Natural killer cell (primary cell): ENCODE measurements around the gene THAP7. TPM values are rescaled to one million over a fixed set of nuclear protein-coding genes. Genes with fewer than 3 reads are reported as not detected.

Experiments
- ATAC-seq, 3 donors: fragments of 150-1000 bp in 2 of 3; fragments of 200-7000 bp in 1 of 3; cut with Tn5 transposase; 1 replicate in 1 of 3; 2 replicates in 2 of 3; pipeline ENCODE4 v1.10.0; 2021; ENCODE audit warnings: mild to moderate bottlenecking in 2 of 3, moderate library complexity in 2 of 3
- DNase-seq, 2 donors: peaks; one replicate each; pipeline versions ENCODE4 v3.0.0 to v3.0.0-alpha.2; 2013 to 2021; ENCODE audit warnings: mixed read lengths in 1 of 2
- H3K27ac ChIP-seq: one replicate; pipeline ENCODE4 v1.5.1; 2013; ENCODE audit warnings: mild to moderate bottlenecking, low read length
- H3K27me3 ChIP-seq: one replicate; pipeline ENCODE4 v1.6.1; 2013; ENCODE audit warnings: low read length; ENCODE audit not compliant: control insufficient read depth, insufficient read depth
- H3K36me3 ChIP-seq: one replicate; pipeline ENCODE4 v1.6.1; 2013; ENCODE audit warnings: low read length; ENCODE audit not compliant: control insufficient read depth, insufficient read depth
- H3K4me1 ChIP-seq: one replicate; pipeline ENCODE4 v1.6.1; 2013; ENCODE audit warnings: low read length; ENCODE audit not compliant: control insufficient read depth, insufficient read depth
- H3K4me3 ChIP-seq: one replicate; pipeline ENCODE4 v1.5.1; 2013; ENCODE audit warnings: low read length
- H3K9me3 ChIP-seq: one replicate; pipeline ENCODE4 v1.6.1; 2013; ENCODE audit warnings: low read length; ENCODE audit not compliant: control insufficient read depth, insufficient read depth
- H3K27ac Mint-ChIP-seq, 2 donors: one replicate each; pipeline ENCODE4 v1.8.0; 2022; ENCODE audit warnings: mild to moderate bottlenecking in 2 of 2, mixed read lengths in 2 of 2, moderate library complexity in 1 of 2
- H3K27me3 Mint-ChIP-seq, 2 donors: one replicate each; pipeline ENCODE4 v1.8.0; 2022; ENCODE audit warnings: low read depth in 2 of 2, mixed read lengths in 2 of 2
- H3K36me3 Mint-ChIP-seq: one replicate; pipeline ENCODE4 v1.8.0; 2022; ENCODE audit warnings: mixed read lengths
- H3K4me1 Mint-ChIP-seq, 2 donors: one replicate each; pipeline ENCODE4 v1.8.0; 2022; ENCODE audit warnings: mixed read lengths in 2 of 2
- H3K4me3 Mint-ChIP-seq: one replicate; pipeline ENCODE4 v1.8.0; 2022; ENCODE audit warnings: mild to moderate bottlenecking, moderate library complexity, mixed read lengths
- H3K9me3 Mint-ChIP-seq, 2 donors: one replicate each; pipeline ENCODE4 v1.8.0; 2022; ENCODE audit warnings: mixed read lengths in 2 of 2
- WGBS: methylation state at CpG from one replicate; pipeline ENCODE4 v1.1.7; 2013; ENCODE audit warnings: missing lambda C conversion rate; ENCODE audit not compliant: insufficient coverage; 5-methylcytosine and 5-hydroxymethylcytosine counted together
- intact Hi-C: fragments of 100-400 bp; cut with micrococcal nuclease; formaldehyde crosslinking; loops from one replicate; pipeline ENCODE4 v1.14.2; 2022
- total RNA-seq, 4 donors: library from RNA; stranded (reverse); fragments of 120-200 nt in 1 of 4; gene quantifications; one replicate each; pipeline versions ENCODE4 v1.2.3 to v1.2.4, GENCODE V29; 2013 to 2022
- TF ChIP-seq, protein P1 (sequence below): fragments of 200-600 bp; IDR thresholded peaks from one replicate; pipeline ENCODE4 v1.8.0; 2022; ENCODE audit warnings: antibody characterized with exemption

The THAP7 gene
- total RNA-seq, 3 donors from 2014 or later (not counting 1 experiment from before 2014, with no cell fraction given), result 24.1 to 40.0 (median 26.8) TPM

DNA sequence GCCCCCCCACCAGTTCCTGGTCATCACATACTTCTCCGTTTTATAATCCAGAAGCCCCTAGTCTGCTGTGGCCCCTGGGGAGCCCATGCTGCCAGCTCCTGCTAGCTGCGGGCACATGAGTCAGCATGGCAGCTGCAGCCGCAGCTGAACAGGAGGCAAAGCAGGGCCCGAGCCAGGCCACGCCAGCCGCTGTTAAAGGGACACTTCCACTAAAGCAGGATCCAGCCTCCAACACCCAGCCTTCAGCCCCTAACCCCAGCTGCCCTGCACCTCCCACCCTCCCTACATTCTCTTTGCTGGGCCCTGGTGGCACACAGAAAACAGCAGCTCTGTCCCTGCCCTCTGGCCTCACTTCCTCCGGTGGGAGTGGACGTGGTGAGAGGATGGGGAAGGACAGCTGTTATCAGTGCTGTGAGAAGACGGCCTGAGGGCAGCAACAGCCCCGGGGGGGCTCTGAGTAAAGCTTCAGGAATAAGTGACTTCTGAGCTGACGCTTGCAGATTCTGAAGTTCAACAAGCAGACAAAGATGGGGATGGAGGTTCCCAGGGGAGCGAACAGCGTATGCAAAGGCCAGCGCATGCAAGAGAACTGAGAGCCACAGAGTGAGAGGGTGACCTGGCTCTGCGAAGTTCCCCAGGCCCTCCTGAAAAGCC is 43.1 kb upstream of the THAP7 start:
- no peak overlapping the region for H3K4me3 ChIP-seq
- TF ChIP-seq, protein P1, sequence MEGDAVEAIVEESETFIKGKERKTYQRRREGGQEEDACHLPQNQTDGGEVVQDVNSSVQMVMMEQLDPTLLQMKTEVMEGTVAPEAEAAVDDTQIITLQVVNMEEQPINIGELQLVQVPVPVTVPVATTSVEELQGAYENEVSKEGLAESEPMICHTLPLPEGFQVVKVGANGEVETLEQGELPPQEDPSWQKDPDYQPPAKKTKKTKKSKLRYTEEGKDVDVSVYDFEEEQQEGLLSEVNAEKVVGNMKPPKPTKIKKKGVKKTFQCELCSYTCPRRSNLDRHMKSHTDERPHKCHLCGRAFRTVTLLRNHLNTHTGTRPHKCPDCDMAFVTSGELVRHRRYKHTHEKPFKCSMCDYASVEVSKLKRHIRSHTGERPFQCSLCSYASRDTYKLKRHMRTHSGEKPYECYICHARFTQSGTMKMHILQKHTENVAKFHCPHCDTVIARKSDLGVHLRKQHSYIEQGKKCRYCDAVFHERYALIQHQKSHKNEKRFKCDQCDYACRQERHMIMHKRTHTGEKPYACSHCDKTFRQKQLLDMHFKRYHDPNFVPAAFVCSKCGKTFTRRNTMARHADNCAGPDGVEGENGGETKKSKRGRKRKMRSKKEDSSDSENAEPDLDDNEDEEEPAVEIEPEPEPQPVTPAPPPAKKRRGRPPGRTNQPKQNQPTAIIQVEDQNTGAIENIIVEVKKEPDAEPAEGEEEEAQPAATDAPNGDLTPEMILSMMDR, result no peak
- WGBS, result 14% methylated on average over 15 of the region's 15 CpGs
- Mint-ChIP-seq H3K9me3 (no peaks in the 10 kb centered on the region), H3K4me1 (peaks cover 17 to 33% of the 10 kb centered on the region in 2 donors), H3K27ac (peak overlapping the region; percentile 81 to 94), H3K36me3 (no peaks in the 10 kb centered on the region), H3K4me3 (peak overlapping the region; percentile 78), H3K27me3 (peaks cover 17 to 18% of the 10 kb centered on the region in 2 donors)
- H3K27ac ChIP-seq, result no peak overlapping the region
- ATAC-seq (peak; percentile 11 to 53 (median 30)), DNase-seq (no peak)
- H3K36me3 ChIP-seq, result no peaks in the 10 kb centered on the region
- peaks cover 25% of the 10 kb centered on the region for H3K4me1 ChIP-seq
- H3K27me3 ChIP-seq, result no peaks in the 10 kb centered on the region
- no peaks in the 10 kb centered on the region for H3K9me3 ChIP-seq
- intact Hi-C loops, result loop anchor here (1.0 kb wide), 1 partner anchor 63 kb away; the partner anchor contains the start of gene LZTR1

DNA sequence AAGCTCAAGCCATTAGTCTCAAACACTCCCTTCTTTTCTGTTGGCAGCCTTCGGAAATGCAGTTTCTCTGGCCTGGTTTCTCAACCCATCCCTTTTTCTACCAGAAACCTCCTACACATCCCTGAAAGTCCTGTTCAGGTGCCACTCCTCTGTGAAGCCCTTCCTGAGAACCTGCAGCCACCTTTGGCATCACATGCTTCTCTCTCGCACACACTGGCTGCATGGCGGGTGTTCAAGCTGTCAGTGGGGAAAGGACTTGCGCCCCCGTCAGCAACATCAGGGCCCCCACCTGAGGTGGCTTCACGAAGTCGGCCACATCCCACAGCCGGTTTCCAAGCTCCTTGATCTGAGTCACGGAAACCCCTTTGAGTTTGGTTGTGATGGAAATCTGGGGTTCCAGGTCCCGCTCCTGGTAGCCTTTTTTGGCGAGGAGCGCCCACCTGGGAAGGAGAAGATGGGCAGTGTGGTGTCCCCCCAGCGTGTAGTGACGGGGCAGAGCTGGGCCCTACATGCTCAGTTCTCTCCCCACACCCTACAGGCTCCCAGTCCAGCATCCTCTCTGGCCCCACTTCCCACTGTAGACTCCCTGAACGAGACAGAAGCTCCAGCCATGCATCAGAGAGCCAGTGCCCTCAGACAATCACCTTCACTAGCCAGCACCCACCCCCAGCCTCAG is 42.1 kb upstream of the THAP7 start:
- H3K27ac Mint-ChIP-seq, result peak overlapping the region in 1 of 2 donors; percentile 94

DNA sequence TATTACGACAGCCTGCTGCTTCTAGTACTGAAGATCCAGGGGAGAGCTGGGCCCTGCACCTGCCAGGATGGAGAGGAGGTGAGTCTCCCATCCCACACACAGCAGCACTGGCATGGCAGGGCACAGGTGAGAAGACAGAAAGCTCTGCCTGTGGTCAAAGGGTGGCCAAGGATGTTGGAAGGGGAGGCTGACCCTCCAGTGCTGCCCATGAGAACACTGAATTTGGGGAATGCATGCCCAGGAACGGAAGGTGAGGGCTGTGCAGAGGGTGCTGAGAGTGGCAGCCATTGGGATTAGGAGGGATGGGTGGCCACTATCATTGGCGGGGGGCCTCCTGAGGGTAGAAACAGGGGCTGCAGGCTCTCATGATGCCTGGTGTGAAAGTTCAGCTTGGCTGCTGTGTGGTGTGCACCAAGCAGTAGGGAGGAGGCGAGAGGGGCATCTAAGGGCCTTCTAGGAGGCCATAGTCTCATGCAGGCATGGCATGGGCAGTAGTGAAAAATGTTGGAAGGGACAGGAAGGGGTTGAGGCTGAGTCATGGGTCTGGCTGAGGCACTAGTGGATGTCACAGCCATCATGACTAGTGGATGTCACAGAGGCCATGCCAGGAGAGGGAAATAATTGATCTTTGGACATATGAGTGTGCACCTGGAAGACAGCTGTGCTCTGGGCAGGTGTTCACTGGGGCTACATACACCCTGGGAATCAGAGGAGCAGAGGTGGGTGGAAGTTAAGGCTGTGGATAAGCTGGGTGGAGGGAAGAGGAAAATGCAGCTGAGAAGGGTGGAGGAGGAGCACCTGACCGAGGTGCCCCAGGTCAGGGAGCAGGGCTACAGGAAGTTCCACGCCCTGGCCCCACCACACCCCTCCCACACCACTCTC is 41.3 kb upstream of the THAP7 start:
- H3K36me3 ChIP-seq, result no peaks in the 10 kb centered on the region
- no peaks in the 10 kb centered on the region for H3K9me3 ChIP-seq
- H3K27ac ChIP-seq, result no peak overlapping the region
- Mint-ChIP-seq H3K4me1 (peaks cover 17 to 33% of the 10 kb centered on the region in 2 donors), H3K27ac (peak overlapping the region in 1 of 2 donors; percentile 94), H3K36me3 (no peaks in the 10 kb centered on the region), H3K27me3 (peaks cover 17 to 21% of the 10 kb centered on the region in 2 donors), H3K9me3 (no peaks in the 10 kb centered on the region), H3K4me3 (no peak overlapping the region)
- peaks cover 25% of the 10 kb centered on the region for H3K4me1 ChIP-seq
- intact Hi-C loops, result no loop called here
- ATAC-seq (no peak), DNase-seq (no peak)
- 87% methylated on average over 5 of the region's 6 CpGs for WGBS
- no peak overlapping the region for H3K4me3 ChIP-seq
- no peaks in the 10 kb centered on the region for H3K27me3 ChIP-seq
- TF ChIP-seq, protein P1, result no peak

More for the DNA sequence above, 42.1 kb upstream of the THAP7 start:
- Mint-ChIP-seq H3K9me3 (no peaks in the 10 kb centered on the region), H3K4me1 (peaks cover 17 to 33% of the 10 kb centered on the region in 2 donors), H3K4me3 (no peak overlapping the region), H3K36me3 (no peaks in the 10 kb centered on the region), H3K27me3 (peaks cover 17 to 21% of the 10 kb centered on the region in 2 donors)
- DNase-seq (no peak), ATAC-seq (no peak)
- TF ChIP-seq, protein P1, result no peak
- peaks cover 25% of the 10 kb centered on the region for H3K4me1 ChIP-seq
- no peak overlapping the region for H3K27ac ChIP-seq
- intact Hi-C loops, result no loop called here
- H3K4me3 ChIP-seq, result no peak overlapping the region
- 90% methylated on average over 15 of the region's 15 CpGs for WGBS
- no peaks in the 10 kb centered on the region for H3K36me3 ChIP-seq
- H3K27me3 ChIP-seq, result no peaks in the 10 kb centered on the region
- H3K9me3 ChIP-seq, result no peaks in the 10 kb centered on the region
